ACC112 (cell line): ENCODE data around the gene KRTAP5-3.

Experiments
- H2AFZ ChIP-seq: fragments of 200-600 bp; sonication (generic); one replicate; pipeline ENCODE4 v1.6.0; 2017; ENCODE audit warnings: antibody characterized with exemption, low read length; ENCODE audit not compliant: unreplicated experiment
- H3K27ac ChIP-seq: fragments of 200-600 bp; sonication (generic); 2 replicates; pipeline ENCODE4 v1.5.1; 2014; ENCODE audit warnings: low read depth, mild to moderate bottlenecking, antibody characterized with exemption, low read length, moderate library complexity
- H3K27me3 ChIP-seq: fragments of 200-600 bp; sonication (generic); 2 replicates; pipeline ENCODE4 v1.6.1; 2014; ENCODE audit warnings: mild to moderate bottlenecking, antibody characterized with exemption, low read length, moderate library complexity, mixed read lengths; ENCODE audit not compliant: insufficient read depth
- H3K36me3 ChIP-seq: fragments of 200-600 bp; sonication (generic); 2 replicates; pipeline ENCODE4 v1.6.1; 2016; ENCODE audit warnings: mild to moderate bottlenecking, antibody characterized with exemption, low read length, moderate library complexity, mixed read lengths; ENCODE audit not compliant: insufficient read depth
- H3K4me1 ChIP-seq: fragments of 200-600 bp; sonication (generic); one replicate; pipeline ENCODE4 v1.6.1; 2016; ENCODE audit warnings: low read length, mixed read lengths; ENCODE audit not compliant: insufficient read depth, unreplicated experiment, control insufficient read depth
- H3K4me3 ChIP-seq: fragments of 200-600 bp; sonication (generic); 2 replicates; pipeline ENCODE4 v1.5.1; 2014; ENCODE audit warnings: mild to moderate bottlenecking, low read depth, low read length
- H3K79me2 ChIP-seq: fragments of 200-600 bp; sonication (generic); one replicate; pipeline ENCODE4 v1.6.0; 2016; ENCODE audit warnings: low read length; ENCODE audit not compliant: control insufficient read depth, unreplicated experiment, insufficient read depth

Gene KRTAP5-3

DNA sequence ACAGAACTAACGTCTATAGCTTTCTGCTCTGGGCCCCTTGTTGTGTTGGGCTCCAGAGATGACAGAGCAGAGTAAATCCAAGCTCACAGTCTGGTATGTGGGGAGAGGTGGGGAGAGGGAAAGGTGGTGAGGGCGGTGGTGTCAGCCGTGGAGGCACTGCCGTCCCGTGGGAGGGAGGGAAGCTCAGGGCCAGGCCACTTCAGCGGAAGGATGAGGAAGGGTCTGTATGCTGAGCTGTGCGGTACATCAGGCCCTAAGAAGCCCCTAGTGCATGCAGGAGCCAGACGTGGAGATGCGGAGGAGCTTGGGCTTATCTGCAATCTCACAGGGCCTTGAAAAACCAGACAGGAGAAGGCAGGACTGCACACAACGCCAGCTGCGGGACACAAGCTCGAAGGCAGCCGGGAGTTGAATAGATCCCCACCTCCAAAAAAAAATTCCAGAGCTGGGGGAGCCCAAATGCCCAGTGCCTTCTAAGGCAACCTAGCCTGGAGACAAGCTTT, 22.9 kb upstream of the KRTAP5-3 start:
- no peaks in the 10 kb centered on the region for H3K36me3 ChIP-seq
- H2AFZ ChIP-seq = no peak overlapping the region
- peaks cover 81% of the 10 kb centered on the region for H3K27me3 ChIP-seq
- H3K79me2 ChIP-seq = no peaks in the 10 kb centered on the region
- no peak overlapping the region for H3K27ac ChIP-seq
- H3K4me1 ChIP-seq = no peaks in the 10 kb centered on the region
- no peak overlapping the region for H3K4me3 ChIP-seq

GRCh38 chr11:1630271-1630670, 22.0 kb upstream of the KRTAP5-3 start:
- Histone ChIP-seq H3K36me3 (no peaks in the 10 kb centered on the region), H3K27ac (no peak overlapping the region), H3K4me3 (no peak overlapping the region), H3K4me1 (no peaks in the 10 kb centered on the region), H2AFZ (no peak overlapping the region), H3K79me2 (no peaks in the 10 kb centered on the region), H3K27me3 (peaks cover 82% of the 10 kb centered on the region)

- H3K27me3 ChIP-seq = peaks cover 83% of the 10 kb centered on the region
- no peak within 1 kb of the TSS for H3K4me3 ChIP-seq
- no peaks in the 10 kb centered on the region for H3K79me2 ChIP-seq
- no peaks in the 10 kb centered on the region for H3K4me1 ChIP-seq
- H3K36me3 ChIP-seq = no peaks in the 10 kb centered on the region
- no peak within 1 kb of the TSS for H3K27ac ChIP-seq
- no peak within 1 kb of the TSS for H2AFZ ChIP-seq
Observed at GRCh38 chr11:1629326-1630185, 21.3 kb upstream of the KRTAP5-3 start, which contains the start of gene KRTAP5-5. Gene KRTAP5-5, plus strand, starts transcription at chr11:1629775. Its CDS starts 66 bp downstream, at chr11:1629841.

DNA sequence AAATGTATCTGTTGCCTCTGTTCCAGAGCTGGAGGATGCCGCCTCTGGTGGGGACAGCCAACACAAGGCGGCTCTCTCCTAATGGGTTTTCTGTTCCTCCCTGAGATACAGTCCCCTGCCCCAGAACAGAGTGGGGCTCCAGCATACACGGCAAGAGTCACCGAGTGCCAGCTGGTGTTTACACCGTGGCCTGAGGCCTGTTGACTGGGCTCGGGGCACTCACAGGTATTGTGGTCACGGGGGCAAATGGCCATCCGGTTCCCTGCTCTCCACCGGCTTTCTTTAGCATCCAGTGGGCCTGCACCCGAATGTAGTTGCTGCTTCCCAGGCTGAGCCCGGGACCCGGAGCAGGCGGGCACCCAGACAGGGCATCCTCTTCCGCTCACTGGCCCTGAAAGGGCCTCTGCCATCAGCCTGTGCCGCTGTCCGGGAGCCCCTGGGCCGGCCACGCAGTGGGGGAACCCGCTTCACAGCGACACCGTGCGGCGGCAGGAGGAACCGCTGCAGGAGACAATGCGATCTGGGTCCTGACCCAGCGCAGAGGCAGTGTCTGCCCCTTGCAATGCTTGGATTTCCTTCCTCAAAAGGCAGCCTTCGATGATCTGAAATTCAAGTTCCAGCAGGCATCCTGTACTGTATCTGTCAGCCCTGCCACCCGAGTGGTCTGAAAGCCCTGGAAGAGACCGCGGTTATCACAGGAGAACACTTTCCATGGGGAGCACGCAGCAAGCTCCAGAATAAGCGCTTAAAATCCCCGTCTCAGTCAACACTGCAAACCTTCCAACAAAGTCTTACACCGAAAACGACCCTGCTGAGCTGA, 20.5 kb upstream of the KRTAP5-3 start:
- Histone ChIP-seq H2AFZ (no peak overlapping the region), H3K27me3 (peaks cover 81% of the 10 kb centered on the region), H3K4me1 (no peaks in the 10 kb centered on the region), H3K79me2 (no peaks in the 10 kb centered on the region), H3K4me3 (no peak overlapping the region), H3K27ac (no peak overlapping the region), H3K36me3 (no peaks in the 10 kb centered on the region)

GRCh38 chr11:1625541-1625940, 17.3 kb upstream of the KRTAP5-3 start:
- Histone ChIP-seq H3K36me3 (no peaks in the 10 kb centered on the region), H3K79me2 (no peaks in the 10 kb centered on the region), H3K27me3 (peaks cover 63% of the 10 kb centered on the region)

DNA sequence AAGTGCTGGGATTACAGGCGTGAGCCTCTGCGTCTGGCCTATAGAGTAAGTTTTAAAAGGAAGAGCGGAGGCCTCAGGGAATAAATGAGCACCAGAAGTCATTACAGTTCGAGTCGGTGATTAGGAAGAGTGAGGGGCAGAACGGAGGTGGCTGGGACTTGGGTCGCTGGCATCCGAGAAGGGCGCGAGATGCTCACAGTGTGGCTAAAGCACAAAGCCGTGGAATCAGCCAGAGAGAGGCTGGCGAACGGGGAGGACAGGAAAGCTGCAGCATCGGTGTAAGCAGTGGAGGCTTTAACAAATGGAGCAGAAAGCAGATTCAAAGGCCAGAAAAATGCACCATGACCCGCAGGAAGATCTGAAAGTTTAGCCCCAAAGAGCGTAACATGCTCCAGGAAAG, 16.4 kb upstream of the KRTAP5-3 start:
- Histone ChIP-seq H3K79me2 (no peaks in the 10 kb centered on the region), H3K27me3 (peaks cover 68% of the 10 kb centered on the region)

More at GRCh38 chr11:1625541-1625940, 17.3 kb upstream of the KRTAP5-3 start:
- Histone ChIP-seq H3K4me1 (no peaks in the 10 kb centered on the region), H3K4me3 (no peak overlapping the region), H2AFZ (no peak overlapping the region), H3K27ac (no peak overlapping the region)

GRCh38 chr11:1623716-1624115, 15.5 kb upstream of the KRTAP5-3 start:
- Histone ChIP-seq H3K27ac (no peak overlapping the region), H3K79me2 (no peaks in the 10 kb centered on the region), H3K36me3 (no peaks in the 10 kb centered on the region), H3K27me3 (peaks cover 70% of the 10 kb centered on the region), H3K4me3 (no peak overlapping the region), H3K4me1 (no peaks in the 10 kb centered on the region), H2AFZ (no peak overlapping the region)

More for the DNA sequence above, 16.4 kb upstream of the KRTAP5-3 start:
- Histone ChIP-seq H2AFZ (no peak overlapping the region), H3K4me3 (no peak overlapping the region), H3K36me3 (no peaks in the 10 kb centered on the region), H3K27ac (no peak overlapping the region), H3K4me1 (no peaks in the 10 kb centered on the region)

GRCh38 chr11:1622086-1622485, 13.8 kb upstream of the KRTAP5-3 start, which contains the start of gene KRTAP5-4:
Gene KRTAP5-4, minus strand, starts transcription at chr11:1622138. Its CDS starts 45 bp downstream, at chr11:1622093.
- H3K27me3 ChIP-seq = peaks cover 65% of the 10 kb centered on the region
- H3K27ac ChIP-seq = no peak within 1 kb of the TSS
- H2AFZ ChIP-seq = no peak within 1 kb of the TSS
- no peaks in the 10 kb centered on the region for H3K79me2 ChIP-seq
- no peaks in the 10 kb centered on the region for H3K36me3 ChIP-seq
- H3K4me1 ChIP-seq = no peaks in the 10 kb centered on the region
- H3K4me3 ChIP-seq = no peak within 1 kb of the TSS

DNA sequence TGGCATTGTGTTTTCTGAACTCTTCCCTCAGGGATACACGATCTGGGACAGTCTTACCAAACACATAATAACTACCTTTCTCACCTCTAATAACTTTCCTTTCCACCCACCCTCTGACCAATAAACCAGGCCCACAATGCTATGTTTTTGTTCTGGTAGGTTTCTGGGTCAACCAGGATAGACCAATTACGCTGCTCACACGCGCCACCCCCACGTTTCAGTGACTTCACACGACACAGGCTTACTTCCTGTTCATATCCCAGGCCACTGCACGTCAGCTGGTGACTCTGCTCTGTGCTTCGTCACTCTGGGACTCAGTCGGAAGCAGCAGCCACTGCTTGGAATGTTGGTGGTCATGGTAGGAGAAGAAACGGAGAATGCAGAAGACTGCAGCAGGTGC, 11.2 kb upstream of the KRTAP5-3 start:
- Histone ChIP-seq H3K4me1 (no peaks in the 10 kb centered on the region), H3K4me3 (no peak overlapping the region), H3K27ac (no peak overlapping the region), H2AFZ (no peak overlapping the region), H3K36me3 (no peaks in the 10 kb centered on the region), H3K27me3 (peaks cover 65% of the 10 kb centered on the region), H3K79me2 (no peaks in the 10 kb centered on the region)

DNA sequence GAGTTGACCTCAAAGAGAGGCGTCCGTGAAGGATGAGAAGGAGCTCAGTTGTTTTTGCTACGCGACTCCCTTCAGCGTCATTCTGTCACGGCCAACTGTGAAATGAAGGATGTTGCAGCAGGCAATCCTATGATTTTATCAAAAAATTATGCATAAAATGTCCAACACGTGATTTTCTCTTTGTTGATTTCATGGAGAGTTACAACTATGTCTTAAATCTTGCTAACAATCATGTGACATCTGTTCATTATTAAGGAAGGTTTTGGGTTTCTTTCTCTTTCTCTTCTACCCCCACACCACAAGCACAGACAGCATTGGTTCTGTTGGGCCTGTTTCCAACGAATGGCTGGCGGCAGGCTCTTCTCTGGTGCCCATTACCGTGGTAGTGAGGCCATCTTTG, 10.0 kb upstream of the KRTAP5-3 start:
- no peaks in the 10 kb centered on the region for H3K79me2 ChIP-seq
- H3K4me1 ChIP-seq = no peaks in the 10 kb centered on the region
- H3K27me3 ChIP-seq = peaks cover 67% of the 10 kb centered on the region
- H2AFZ ChIP-seq = no peak overlapping the region
- H3K4me3 ChIP-seq = no peak overlapping the region
- H3K36me3 ChIP-seq = no peaks in the 10 kb centered on the region
- H3K27ac ChIP-seq = no peak overlapping the region
